ENCODE measurements around the gene KLHL22. TPM values are rescaled to one million over a fixed set of nuclear protein-coding genes. Genes with fewer than 3 reads are reported as not detected.

The KLHL22 gene
- total RNA-seq, 1 donor = 29.6 TPM

DNA sequence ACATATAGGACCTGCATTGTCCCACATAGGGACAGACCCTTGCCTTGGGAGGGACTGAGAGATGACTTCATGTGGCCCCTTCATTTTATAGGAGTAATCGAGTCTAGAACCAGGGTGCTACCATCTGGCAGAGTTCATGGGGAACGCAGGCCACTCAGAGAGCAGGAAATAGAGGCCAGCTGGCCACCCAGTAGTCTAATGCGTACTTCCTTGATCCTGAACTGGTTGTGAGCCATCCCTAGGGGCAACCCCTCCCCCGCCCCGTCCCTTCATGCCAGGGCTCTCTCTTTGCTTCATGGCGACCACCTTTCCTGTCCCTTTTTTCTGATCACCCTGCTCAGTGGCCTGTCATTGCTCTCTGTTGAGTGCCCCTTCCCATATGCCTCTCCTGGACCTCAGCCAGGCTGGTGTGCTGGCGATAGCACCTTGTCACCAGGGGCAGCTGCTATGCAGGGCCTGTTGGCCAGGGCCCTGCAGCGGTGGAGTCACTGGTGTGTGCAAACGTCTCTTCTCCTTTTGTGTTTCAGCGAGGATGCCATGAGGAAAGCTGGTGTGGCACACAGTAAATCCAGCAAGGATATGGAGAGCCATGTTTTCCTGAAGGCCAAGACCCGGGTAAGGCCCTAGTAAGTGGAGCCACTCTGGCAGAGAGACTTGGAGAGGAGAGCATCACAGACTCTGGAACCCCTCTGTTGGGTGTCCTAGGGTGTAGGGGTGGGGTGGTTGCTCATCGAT lies 41.2 kb upstream of the KLHL22 start:
- DNase-seq (ENCODE audit: low read depth) = no peak
- no peak overlapping the region for H3K4me3 ChIP-seq (ENCODE audit: low read depth, low read length)
- TF ChIP-seq, protein P1, sequence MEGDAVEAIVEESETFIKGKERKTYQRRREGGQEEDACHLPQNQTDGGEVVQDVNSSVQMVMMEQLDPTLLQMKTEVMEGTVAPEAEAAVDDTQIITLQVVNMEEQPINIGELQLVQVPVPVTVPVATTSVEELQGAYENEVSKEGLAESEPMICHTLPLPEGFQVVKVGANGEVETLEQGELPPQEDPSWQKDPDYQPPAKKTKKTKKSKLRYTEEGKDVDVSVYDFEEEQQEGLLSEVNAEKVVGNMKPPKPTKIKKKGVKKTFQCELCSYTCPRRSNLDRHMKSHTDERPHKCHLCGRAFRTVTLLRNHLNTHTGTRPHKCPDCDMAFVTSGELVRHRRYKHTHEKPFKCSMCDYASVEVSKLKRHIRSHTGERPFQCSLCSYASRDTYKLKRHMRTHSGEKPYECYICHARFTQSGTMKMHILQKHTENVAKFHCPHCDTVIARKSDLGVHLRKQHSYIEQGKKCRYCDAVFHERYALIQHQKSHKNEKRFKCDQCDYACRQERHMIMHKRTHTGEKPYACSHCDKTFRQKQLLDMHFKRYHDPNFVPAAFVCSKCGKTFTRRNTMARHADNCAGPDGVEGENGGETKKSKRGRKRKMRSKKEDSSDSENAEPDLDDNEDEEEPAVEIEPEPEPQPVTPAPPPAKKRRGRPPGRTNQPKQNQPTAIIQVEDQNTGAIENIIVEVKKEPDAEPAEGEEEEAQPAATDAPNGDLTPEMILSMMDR (IDR thresholded peaks at IDR 0.05; ENCODE audit: insufficient read depth, low read length) = no peak

DNA sequence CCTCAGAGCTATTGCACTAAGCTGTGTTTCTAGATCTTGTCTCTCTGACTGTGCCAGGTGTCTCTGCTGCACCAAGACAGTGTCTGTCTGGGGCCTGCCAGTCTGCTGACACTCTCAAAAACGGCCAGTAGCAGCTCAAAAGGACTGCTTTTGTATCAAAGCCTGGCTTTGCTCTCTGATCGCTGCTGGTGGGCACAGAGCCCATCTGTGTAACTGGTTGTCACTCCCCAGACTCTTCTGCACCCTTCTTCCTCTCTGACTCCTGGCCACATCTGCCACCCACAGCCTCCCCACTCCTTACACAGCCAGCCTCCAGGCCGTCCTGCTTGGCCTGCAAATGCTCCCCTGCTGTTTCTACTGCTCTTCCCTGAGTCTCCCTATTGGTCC lies 38.3 kb upstream of the KLHL22 start:
- TF ChIP-seq, protein P1 (IDR thresholded peaks at IDR 0.05; ENCODE audit: insufficient read depth, low read length) = no peak
- no peak overlapping the region for H3K4me3 ChIP-seq (ENCODE audit: low read depth, low read length)
- DNase-seq (ENCODE audit: low read depth) = no peak

DNA sequence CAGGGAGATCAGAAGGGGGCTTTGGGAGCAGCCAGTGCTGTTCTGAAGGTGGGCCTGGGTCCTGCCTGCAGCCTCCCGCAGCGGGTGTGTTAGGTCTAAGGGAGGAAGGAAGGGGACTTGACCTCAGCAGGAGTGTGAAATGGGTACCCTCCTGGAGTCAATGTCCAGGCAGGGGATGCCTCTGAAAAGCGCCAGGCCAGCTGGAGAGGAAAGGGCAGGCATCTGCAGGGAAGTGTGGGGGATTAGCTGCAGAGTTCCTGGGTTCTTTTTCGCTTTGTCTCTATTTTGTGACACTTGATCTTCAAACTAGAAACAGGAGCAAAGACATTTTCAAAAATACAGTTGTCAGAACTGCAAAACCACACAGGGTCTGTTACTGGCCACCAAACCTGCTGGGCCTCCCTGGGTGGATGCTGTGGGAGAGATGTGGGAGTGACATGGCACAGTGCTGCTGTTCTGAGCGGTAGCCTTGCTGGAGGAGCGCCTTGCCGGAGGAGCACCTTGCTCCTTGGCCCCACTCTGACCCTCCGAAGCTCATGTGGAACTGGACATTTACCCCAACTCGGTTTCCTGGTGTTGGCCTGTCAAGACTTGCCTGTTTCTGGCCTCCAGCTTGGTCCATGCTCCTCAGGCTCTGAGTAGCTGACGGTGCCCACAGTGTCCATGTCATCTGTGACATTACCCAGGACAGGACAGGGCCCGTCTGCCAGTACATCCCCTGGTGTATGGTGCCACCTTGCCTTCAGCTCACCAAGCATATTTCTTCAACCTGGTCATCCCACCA lies 37.7 kb upstream of the KLHL22 start:
- no peak for DNase-seq (ENCODE audit: low read depth)
- TF ChIP-seq, protein P1 (IDR thresholded peaks at IDR 0.05; ENCODE audit: insufficient read depth, low read length) = no peak
- no peak overlapping the region for H3K4me3 ChIP-seq (ENCODE audit: low read depth, low read length)

DNA sequence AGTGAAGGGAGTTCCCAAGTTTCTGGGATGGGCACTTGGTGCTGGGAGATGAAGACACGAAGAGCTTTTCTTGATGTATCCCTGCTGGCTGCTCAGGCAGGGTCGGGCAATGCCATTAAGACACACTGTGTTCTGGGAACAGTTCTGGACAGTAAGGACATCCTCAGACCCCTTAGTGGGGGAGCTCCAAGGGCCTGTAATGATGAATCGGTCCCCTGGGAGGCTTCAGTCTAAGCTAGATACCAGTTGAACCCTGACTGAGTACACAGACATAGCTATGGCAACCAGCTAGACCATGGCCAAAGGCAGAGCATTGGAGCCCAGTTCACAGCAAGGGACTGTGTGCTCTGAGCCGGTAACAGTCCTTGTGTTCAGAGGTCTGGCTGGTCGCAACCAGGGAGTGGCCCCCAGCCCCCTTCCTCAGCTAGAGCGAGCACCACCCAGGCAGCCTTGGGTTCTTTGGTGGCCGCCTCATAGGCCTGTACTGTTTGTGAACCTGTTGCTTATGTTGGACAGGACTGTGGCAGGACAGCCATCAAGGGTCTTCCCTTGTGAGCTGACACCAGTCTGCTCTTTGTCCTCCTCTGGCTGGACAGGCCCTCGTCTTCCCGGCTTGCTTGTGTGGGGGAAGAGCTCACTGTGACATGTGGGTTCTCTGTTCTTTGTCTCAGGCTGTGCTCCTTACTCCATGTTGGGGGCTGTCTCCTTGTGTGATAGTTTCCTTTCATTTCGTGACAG lies 36.8 kb upstream of the KLHL22 start:
- DNase-seq (ENCODE audit: low read depth) = no peak
- no peak overlapping the region for H3K4me3 ChIP-seq (ENCODE audit: low read depth, low read length)
- TF ChIP-seq, protein P1 (IDR thresholded peaks at IDR 0.05; ENCODE audit: insufficient read depth, low read length) = no peak

DNA sequence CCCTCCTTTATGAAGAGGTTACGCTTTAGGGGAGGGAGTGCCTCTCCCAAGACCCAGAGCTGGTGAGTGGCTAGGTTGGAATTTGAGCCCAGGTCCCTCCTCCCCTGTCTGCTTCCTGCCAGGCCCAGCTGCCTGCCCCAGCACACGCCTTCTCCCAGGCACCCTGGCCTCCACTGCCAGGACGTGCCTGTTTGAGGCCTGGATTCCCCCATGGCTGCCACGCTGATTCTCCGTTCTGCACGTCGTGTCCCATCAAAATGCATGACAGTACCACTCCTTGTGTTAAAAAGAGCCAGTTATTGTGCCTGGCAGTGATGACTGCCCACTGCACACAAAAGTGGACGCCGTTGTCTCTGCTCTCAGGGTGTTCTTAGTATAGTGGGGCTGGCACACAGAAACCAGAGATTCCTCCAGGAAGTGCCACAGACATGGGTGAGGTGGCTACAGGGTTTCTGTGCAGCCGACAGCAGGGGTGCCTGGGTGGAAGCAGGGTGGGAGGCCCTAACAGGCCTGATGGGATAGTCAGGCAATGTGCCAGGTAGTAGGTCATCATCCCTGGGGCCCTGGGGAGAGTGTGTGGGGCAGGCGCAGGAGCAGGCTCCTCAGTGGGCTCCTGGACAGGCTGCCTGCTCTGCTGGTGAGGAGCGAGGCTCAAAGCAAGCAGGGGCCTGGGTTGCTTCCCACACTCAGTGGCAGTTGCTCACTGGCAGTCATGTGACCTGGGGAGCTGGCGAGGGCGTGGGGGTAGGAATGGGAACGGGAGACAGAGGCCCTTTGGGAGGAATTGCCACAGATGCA lies 36.0 kb upstream of the KLHL22 start:
- no peak overlapping the region for H3K4me3 ChIP-seq (ENCODE audit: low read depth, low read length)
- TF ChIP-seq, protein P1 (IDR thresholded peaks at IDR 0.05; ENCODE audit: insufficient read depth, low read length) = no peak
- DNase-seq (ENCODE audit: low read depth) = peak; percentile 87

DNA sequence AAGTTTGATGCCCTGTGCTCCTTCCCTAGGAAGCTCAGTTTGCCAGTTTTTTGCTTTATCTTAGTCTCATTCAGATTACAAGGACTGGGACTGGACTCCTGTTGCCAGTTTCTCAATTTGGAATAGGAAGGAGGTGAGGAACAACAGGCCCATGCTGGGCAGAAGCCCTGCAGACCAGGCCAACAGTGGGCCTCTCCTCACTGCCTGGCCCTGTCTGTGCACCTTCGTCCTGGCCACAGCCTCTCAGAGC lies 35.5 kb upstream of the KLHL22 start:
- no peak overlapping the region for H3K4me3 ChIP-seq (ENCODE audit: low read depth, low read length)
- TF ChIP-seq, protein P1 (IDR thresholded peaks at IDR 0.05; ENCODE audit: insufficient read depth, low read length) = no peak
- DNase-seq (ENCODE audit: low read depth) = no peak
